ENCODE data around the gene LLGL2. TPM values are rescaled to one million over a fixed set of nuclear protein-coding genes. Genes with fewer than 3 reads are reported as not detected.
"Not testable (repeated sequence)": the region's sequence is repeated elsewhere in the genome, so short reads cannot be mapped to it uniquely, and the experiment has no call there.

LLGL2 gene
- total RNA-seq, 1 donor: 0.09 TPM

DNA sequence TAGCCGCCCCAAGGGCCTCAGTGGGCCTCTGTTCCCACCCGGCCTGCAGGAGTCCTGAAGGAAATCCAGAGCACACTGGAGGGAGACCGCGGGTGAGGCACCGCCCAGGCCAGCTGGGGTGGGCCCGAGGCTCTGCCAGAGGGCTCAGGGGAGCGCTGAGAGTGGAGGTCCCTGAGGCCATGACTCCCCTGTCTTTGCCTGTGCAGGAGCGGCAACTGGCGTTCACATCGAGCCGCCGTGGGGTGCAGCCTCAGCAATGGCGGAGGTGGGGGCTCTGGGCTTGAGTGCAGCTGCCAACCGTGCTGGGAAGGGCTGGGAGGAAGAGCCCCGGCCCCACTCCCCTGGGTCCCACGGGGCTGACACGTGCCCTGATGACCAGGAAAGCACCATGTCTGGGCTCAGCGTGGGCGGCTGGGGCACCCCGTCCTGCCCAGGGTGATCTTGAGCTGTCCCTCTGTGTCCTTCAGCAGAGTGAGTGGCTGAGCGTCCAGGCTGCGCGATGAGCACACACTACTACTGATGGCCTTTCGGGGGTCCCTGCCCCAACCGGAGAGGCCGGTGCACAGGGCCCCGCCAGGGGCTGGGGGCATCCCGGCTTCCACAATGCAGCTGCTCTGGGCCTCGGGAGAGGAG is 49.0 kb downstream of the LLGL2 start:
- TF ChIP-seq CTCF (IDR thresholded peaks at IDR 0.05; ENCODE audit: insufficient read depth, low read length): no peak
- DNase-seq (ENCODE audit: low read depth): no peak

GRCh38 chr17:75575197-75575596 is 49.7 kb downstream of the LLGL2 start:
- DNase-seq (ENCODE audit: low read depth): no peak
- no peak overlapping the region for H3K4me3 ChIP-seq (ENCODE audit: low read depth, low read length)
- no peak for TF ChIP-seq CTCF (IDR thresholded peaks at IDR 0.05; ENCODE audit: insufficient read depth, low read length)

More for the DNA sequence above, 49.0 kb downstream of the LLGL2 start:
- H3K4me3 ChIP-seq (ENCODE audit: low read depth, low read length): no peak overlapping the region

GRCh38 chr17:75575728-75576127 is 50.2 kb downstream of the LLGL2 start:
- TF ChIP-seq CTCF (IDR thresholded peaks at IDR 0.05; ENCODE audit: insufficient read depth, low read length): no peak
- DNase-seq (ENCODE audit: low read depth): no peak
- no peak overlapping the region for H3K4me3 ChIP-seq (ENCODE audit: low read depth, low read length)

GRCh38 chr17:75576661-75577060 is 51.2 kb downstream of the LLGL2 start:
- no peak overlapping the region for H3K4me3 ChIP-seq (ENCODE audit: low read depth, low read length)
- DNase-seq (ENCODE audit: low read depth): no peak
- TF ChIP-seq CTCF (IDR thresholded peaks at IDR 0.05; ENCODE audit: insufficient read depth, low read length): no peak

- not testable (repeated sequence) for DNase-seq (ENCODE audit: low read depth); H3K4me3 ChIP-seq (ENCODE audit: low read depth, low read length)
Observed at GRCh38 chr17:75581121-75581725, 55.7 kb downstream of the LLGL2 start.

GRCh38 chr17:75583197-75583596 is 57.7 kb downstream of the LLGL2 start:
- not testable (repeated sequence) for H3K4me3 ChIP-seq (ENCODE audit: low read depth, low read length); DNase-seq (ENCODE audit: low read depth)

GRCh38 chr17:75584849-75585175 is 59.3 kb downstream of the LLGL2 start:
- DNase-seq (ENCODE audit: low read depth): no peak
- TF ChIP-seq CTCF (IDR thresholded peaks at IDR 0.05; ENCODE audit: insufficient read depth, low read length): no peak
- no peak overlapping the region for H3K4me3 ChIP-seq (ENCODE audit: low read depth, low read length)

Data from fibroblast of the aortic adventitia (primary cell).